Natural killer cell (primary cell): ENCODE measurements around the gene KNOP1. TPM values are rescaled to one million over a fixed set of nuclear protein-coding genes. Genes with fewer than 3 reads are reported as not detected.

Source experiments
- ATAC-seq, 3 donors: fragments of 150-1000 bp in 2 of 3; fragments of 200-7000 bp in 1 of 3; cut with Tn5 transposase; 1 replicate in 1 of 3; 2 replicates in 2 of 3; pipeline ENCODE4 v1.10.0; 2021; ENCODE audit warnings: mild to moderate bottlenecking in 2 of 3, moderate library complexity in 2 of 3
- DNase-seq, 2 donors: peaks; one replicate each; pipeline versions ENCODE4 v3.0.0 to v3.0.0-alpha.2; 2013 to 2021; ENCODE audit warnings: mixed read lengths in 1 of 2
- H3K27ac ChIP-seq: one replicate; pipeline ENCODE4 v1.5.1; 2013; ENCODE audit warnings: mild to moderate bottlenecking, low read length
- H3K27me3 ChIP-seq: one replicate; pipeline ENCODE4 v1.6.1; 2013; ENCODE audit warnings: low read length; ENCODE audit not compliant: control insufficient read depth, insufficient read depth
- H3K36me3 ChIP-seq: one replicate; pipeline ENCODE4 v1.6.1; 2013; ENCODE audit warnings: low read length; ENCODE audit not compliant: control insufficient read depth, insufficient read depth
- H3K4me1 ChIP-seq: one replicate; pipeline ENCODE4 v1.6.1; 2013; ENCODE audit warnings: low read length; ENCODE audit not compliant: control insufficient read depth, insufficient read depth
- H3K4me3 ChIP-seq: one replicate; pipeline ENCODE4 v1.5.1; 2013; ENCODE audit warnings: low read length
- H3K9me3 ChIP-seq: one replicate; pipeline ENCODE4 v1.6.1; 2013; ENCODE audit warnings: low read length; ENCODE audit not compliant: control insufficient read depth, insufficient read depth
- H3K27ac Mint-ChIP-seq, 2 donors: one replicate each; pipeline ENCODE4 v1.8.0; 2022; ENCODE audit warnings: mild to moderate bottlenecking in 2 of 2, mixed read lengths in 2 of 2, moderate library complexity in 1 of 2
- H3K27me3 Mint-ChIP-seq, 2 donors: one replicate each; pipeline ENCODE4 v1.8.0; 2022; ENCODE audit warnings: low read depth in 2 of 2, mixed read lengths in 2 of 2
- H3K36me3 Mint-ChIP-seq: one replicate; pipeline ENCODE4 v1.8.0; 2022; ENCODE audit warnings: mixed read lengths
- H3K4me1 Mint-ChIP-seq, 2 donors: one replicate each; pipeline ENCODE4 v1.8.0; 2022; ENCODE audit warnings: mixed read lengths in 2 of 2
- H3K4me3 Mint-ChIP-seq: one replicate; pipeline ENCODE4 v1.8.0; 2022; ENCODE audit warnings: mild to moderate bottlenecking, moderate library complexity, mixed read lengths
- H3K9me3 Mint-ChIP-seq, 2 donors: one replicate each; pipeline ENCODE4 v1.8.0; 2022; ENCODE audit warnings: mixed read lengths in 2 of 2
- WGBS: methylation state at CpG from one replicate; pipeline ENCODE4 v1.1.7; 2013; ENCODE audit warnings: missing lambda C conversion rate; ENCODE audit not compliant: insufficient coverage; 5-methylcytosine and 5-hydroxymethylcytosine counted together
- intact Hi-C: fragments of 100-400 bp; cut with micrococcal nuclease; formaldehyde crosslinking; loops from one replicate; pipeline ENCODE4 v1.14.2; 2022
- total RNA-seq, 4 donors: library from RNA; stranded (reverse); fragments of 120-200 nt in 1 of 4; gene quantifications; one replicate each; pipeline versions ENCODE4 v1.2.3 to v1.2.4, GENCODE V29; 2013 to 2022
- TF ChIP-seq, protein P1 (sequence below): fragments of 200-600 bp; IDR thresholded peaks from one replicate; pipeline ENCODE4 v1.8.0; 2022; ENCODE audit warnings: antibody characterized with exemption

The KNOP1 gene
- total RNA-seq, 3 donors from 2014 or later (not counting 1 experiment from before 2014, with no cell fraction given) = 5.6 to 8.0 (median 6.9) TPM

DNA sequence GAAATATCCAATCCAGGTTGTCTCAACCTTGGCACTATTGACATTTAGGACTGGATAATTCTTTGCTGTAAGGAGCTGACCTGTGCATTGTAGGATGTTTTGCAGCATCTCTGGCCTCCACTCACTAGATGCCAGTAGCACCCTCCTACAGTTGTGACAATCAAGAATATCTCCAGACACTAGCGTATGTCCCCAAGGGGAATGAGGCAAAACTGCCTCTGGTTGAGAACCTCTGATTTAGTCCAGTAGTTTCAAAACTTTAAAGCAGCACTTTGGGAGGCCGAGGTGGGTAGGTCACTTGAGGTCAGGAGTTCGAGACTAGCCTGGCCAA lies 48.5 kb upstream of the KNOP1 start:
- 75% methylated on average over 3 of the region's 3 CpGs for WGBS
- Mint-ChIP-seq H3K27me3 (no peaks in the 10 kb centered on the region), H3K4me3 (no peak overlapping the region), H3K9me3 (no peaks in the 10 kb centered on the region), H3K36me3 (no peaks in the 10 kb centered on the region), H3K4me1 (no peaks in the 10 kb centered on the region), H3K27ac (no peak overlapping the region)
- Histone ChIP-seq H3K4me1 (no peaks in the 10 kb centered on the region), H3K4me3 (no peak overlapping the region), H3K36me3 (no peaks in the 10 kb centered on the region), H3K27me3 (no peaks in the 10 kb centered on the region), H3K27ac (no peak overlapping the region), H3K9me3 (no peaks in the 10 kb centered on the region)
- no peak for ATAC-seq
- DNase-seq = no peak
- intact Hi-C loops = no loop called here
- TF ChIP-seq, protein P1, sequence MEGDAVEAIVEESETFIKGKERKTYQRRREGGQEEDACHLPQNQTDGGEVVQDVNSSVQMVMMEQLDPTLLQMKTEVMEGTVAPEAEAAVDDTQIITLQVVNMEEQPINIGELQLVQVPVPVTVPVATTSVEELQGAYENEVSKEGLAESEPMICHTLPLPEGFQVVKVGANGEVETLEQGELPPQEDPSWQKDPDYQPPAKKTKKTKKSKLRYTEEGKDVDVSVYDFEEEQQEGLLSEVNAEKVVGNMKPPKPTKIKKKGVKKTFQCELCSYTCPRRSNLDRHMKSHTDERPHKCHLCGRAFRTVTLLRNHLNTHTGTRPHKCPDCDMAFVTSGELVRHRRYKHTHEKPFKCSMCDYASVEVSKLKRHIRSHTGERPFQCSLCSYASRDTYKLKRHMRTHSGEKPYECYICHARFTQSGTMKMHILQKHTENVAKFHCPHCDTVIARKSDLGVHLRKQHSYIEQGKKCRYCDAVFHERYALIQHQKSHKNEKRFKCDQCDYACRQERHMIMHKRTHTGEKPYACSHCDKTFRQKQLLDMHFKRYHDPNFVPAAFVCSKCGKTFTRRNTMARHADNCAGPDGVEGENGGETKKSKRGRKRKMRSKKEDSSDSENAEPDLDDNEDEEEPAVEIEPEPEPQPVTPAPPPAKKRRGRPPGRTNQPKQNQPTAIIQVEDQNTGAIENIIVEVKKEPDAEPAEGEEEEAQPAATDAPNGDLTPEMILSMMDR = no peak

DNA sequence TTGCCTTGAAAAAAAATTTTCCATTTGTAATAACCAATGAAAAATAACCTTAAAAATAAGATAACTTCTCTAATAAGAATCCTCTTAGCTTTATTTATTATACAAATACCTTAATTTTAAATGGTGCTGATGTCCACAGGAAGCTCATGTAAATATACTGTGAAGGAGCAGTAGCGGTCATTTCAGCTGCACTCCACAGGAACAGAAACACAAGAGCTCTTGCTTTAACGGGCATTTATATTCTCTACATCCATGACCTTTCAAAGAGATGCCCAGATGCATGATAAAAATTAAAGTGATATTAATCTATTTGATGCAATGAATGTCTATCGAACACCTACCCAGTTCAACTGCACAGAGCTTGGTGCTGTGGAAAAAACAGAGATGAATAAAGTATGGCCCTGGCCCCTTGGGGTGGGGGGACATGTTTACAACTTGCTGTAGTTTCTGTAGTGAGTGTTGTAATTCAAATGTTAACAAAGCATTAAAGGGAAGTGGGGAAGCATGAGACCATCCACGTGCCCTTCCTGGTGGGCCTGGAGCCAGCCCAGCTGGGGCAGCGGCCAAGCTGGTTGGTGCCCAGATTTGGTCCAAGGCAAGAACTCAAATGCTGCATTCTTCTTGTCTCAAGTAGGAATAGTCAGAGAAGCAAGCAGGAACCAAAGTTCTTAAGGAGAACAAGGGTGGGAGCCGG lies 48.0 kb upstream of the KNOP1 start:
- H3K27ac Mint-ChIP-seq = no peak overlapping the region
- H3K27me3 ChIP-seq = no peaks in the 10 kb centered on the region
- no peaks in the 10 kb centered on the region for H3K9me3 ChIP-seq
- H3K4me1 Mint-ChIP-seq = no peaks in the 10 kb centered on the region
- no peaks in the 10 kb centered on the region for H3K4me1 ChIP-seq
- H3K4me3 ChIP-seq = no peak overlapping the region
- TF ChIP-seq, protein P1 = no peak
- H3K36me3 Mint-ChIP-seq = no peaks in the 10 kb centered on the region
- 73% methylated on average over 4 of the region's 6 CpGs for WGBS
- ATAC-seq (no peak), DNase-seq (no peak)
- intact Hi-C loops = no loop called here
- no peaks in the 10 kb centered on the region for H3K27me3 Mint-ChIP-seq
- H3K36me3 ChIP-seq = no peaks in the 10 kb centered on the region
- no peak overlapping the region for H3K27ac ChIP-seq
- no peak overlapping the region for H3K4me3 Mint-ChIP-seq
- no peaks in the 10 kb centered on the region for H3K9me3 Mint-ChIP-seq

GRCh38 chr16:19760356-19761060 lies 42.5 kb upstream of the KNOP1 start:
- Histone ChIP-seq H3K9me3 (no peaks in the 10 kb centered on the region), H3K27me3 (no peaks in the 10 kb centered on the region), H3K4me3 (no peak overlapping the region), H3K4me1 (no peaks in the 10 kb centered on the region), H3K27ac (no peak overlapping the region), H3K36me3 (no peaks in the 10 kb centered on the region)
- H3K27ac Mint-ChIP-seq = no peak overlapping the region
- no peaks in the 10 kb centered on the region for H3K4me1 Mint-ChIP-seq
- intact Hi-C loops = no loop called here
- DNase-seq = no peak
- H3K4me3 Mint-ChIP-seq = no peak overlapping the region
- 96% methylated on average over 6 of the region's 7 CpGs for WGBS
- ATAC-seq = no peak
- H3K36me3 Mint-ChIP-seq = no peaks in the 10 kb centered on the region
- peaks cover 3 to 9% of the 10 kb centered on the region in 2 donors for H3K27me3 Mint-ChIP-seq
- H3K9me3 Mint-ChIP-seq = no peaks in the 10 kb centered on the region
- TF ChIP-seq, protein P1 = no peak
